Measurements from ENCODE around the gene VPS41.
"Not testable (repeated sequence)": the region's sequence is repeated elsewhere in the genome, so short reads cannot be mapped to it uniquely, and the experiment has no call there.

Gene VPS41

DNA sequence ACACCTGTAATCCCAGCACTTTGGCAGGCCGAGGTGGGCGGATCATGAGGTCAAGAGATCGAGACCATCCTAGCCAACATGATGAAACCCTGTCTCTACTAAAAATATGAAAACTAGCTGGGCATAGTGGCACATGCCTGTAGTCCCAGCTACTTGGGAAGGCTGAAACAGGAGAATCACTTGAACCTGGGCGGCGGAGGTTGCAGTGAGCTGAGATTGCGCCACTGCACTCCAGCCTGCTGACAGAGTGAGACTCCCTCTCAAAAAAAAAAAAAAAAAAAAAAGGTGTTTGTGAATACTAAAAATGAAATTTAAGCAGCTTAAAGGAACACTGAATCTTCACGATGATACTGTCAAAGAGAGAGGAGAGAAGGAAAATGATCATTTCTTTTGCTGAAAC, 54.0 kb downstream of the VPS41 start:
- not testable (repeated sequence) for DNase-seq (ENCODE audit: low spot score)

DNA sequence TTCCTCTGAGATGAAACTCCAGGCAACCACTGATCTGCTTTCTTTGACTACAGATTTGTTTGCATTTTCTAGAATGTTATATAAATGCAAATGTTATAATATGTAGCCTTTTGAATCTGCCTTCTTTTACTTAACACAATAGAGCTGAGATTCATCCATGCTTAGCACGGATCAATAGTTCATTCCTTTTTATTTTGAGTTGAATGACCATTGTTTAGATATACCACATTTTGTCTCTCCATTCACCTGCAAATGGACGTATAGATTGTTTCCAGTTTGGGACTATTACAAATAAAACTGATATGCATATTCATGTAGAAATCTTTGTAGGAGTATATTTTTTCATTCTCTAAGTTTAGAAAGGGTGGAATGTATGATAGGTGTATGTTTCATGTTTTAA, 57.7 kb downstream of the VPS41 start:
- DNase-seq (ENCODE audit: low spot score), result no peak

DNA sequence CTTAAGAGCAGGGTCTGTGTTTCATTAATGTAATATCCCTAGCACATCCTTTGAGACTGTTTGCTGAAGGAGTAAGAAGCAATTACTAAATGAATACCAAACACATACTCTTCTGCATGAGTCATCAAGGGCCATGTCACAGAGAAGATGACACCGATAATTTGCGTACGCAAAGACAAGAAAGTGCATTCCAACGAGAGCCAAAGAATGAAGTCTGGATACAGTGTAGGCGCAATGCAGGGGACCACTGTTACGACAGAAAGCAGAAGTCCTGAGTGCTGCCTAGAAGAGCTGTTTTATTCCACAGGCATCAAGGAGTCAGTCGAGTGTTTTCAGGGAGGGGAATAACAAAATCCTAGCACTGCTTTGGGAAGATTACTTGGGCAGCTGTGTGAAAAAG, 62.7 kb downstream of the VPS41 start:
- DNase-seq (ENCODE audit: low spot score), result peak; percentile 66

DNA sequence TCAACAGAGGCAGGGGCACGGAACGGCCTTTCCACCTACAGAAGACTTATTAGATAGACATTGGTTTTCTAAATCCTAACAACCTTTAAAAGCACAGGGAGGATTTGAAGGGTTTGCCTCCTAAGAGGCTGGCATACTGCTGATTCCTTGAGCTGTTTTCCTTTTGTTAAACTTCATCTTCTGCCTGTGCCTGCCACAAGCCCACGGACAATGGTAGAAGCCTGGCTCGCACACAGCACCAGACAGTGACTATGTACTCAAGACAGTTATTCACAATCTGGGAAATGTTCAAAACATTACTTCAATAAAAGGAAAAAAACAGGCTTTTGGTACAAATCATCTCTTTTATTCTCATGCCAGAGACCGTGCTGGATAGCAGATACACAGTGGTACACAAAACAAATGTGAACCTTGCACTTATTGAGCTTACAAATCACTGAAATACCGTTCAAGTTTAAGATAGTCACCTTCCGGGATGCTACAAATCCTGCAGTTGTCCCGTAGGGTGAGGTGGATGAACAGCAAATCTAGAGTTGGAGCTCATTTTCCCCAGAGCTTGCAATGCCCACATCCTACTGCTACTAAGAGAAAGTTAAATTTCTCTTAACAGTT, 63.9 kb downstream of the VPS41 start:
- no peak for DNase-seq (ENCODE audit: low spot score)

DNA sequence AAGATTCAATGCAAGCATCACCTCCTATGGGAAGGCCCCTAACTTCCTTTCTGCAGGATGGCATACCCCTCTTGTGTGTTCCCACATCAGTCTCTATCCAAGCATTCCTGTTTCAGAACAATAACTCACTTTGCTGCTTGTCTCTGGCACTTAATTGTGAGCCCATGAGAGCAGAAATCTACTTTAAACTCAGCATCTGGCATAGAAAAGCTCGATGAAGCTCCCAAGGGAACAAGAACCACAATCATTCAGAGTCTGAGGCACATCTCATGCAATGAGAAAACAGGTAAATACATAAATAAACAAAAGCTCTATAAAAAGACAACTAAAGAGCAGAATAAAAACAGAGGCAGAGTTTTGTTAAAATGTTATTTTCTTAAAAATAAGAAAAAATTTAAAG, 66.2 kb downstream of the VPS41 start:
- no peak for DNase-seq (ENCODE audit: low spot score)

DNA sequence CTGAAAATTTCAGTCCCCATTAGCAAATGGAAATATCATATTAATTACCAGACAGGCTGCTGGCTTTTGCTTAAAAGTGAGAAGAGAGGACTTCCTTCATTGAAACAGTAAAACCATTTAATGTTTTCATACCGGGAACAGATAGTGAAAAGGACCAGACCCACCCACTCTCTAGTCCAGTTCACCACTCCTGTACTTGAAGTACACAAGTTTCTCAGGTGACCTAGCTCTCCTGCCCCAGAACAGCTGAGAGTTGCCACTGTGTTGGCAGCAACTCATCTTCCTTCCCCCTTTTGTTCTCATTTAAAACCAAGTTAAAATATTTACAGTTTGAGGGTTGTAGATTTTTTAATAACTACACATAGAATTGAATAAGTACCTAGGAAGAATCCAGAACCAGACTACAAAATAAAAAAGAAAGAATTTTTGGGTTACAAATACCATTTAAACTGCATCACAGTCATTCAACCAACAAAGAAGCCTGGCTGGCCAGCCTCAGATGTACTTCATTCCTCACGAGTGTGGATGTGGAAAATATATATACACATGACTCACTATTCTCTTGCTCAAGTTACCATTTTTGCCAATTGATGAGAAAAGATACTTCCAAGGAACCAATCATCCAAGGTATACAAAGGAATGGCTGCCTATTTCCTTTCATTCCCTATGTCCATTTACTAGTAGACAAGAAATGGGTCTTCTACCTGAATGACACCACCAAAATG, 68.1 kb downstream of the VPS41 start:
- peak; percentile 86 for DNase-seq (ENCODE audit: low spot score)

DNA sequence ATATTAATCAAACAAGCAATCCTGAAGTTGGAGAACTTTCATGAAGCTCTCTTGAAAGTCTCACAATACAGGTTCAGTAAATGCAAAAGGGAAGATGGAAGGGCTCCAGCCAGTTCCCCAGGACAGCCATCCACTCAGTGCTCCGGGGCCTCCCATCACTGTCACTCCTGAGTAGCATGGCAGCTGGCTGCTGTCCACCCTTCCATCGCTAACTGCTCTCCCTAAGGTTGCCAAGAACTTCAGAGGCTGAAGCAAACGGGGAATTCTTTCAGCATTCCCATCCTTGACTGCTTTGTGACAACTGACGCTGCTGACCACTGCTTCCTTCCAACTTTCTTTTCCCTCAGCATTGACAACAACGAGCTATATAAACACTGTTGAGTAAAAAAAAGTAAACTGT, 69.1 kb downstream of the VPS41 start:
- DNase-seq (ENCODE audit: low spot score), result no peak

DNA sequence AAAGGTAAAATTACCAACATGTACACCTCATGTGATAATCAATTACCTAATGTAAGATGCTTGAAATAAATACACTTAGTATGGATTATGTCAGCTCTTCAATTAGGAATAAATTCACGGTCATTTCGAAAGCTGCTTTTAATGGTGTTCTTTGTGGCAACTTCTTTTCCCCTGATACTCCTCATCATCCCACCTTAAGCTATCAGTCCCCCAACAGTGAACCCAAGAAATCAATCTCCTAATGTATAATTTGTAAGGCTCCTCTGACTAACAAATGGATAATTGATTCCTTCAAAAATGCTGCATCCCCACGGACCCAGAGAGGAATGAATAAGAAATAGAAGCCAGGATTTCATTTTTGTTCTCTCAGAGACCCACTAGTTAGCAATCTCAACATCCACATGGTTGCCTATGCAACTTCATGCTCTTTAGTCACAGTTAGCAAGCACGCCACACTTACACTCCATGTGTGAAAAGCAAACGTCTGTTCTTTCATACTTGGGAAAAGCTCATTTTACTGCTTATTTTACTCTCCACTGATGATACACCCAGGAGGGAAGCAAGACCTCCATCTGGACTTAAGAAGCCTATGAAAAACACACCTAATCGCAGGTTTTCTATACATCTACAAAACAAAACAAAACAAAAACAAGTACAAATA, 70.1 kb downstream of the VPS41 start:
- no peak for DNase-seq (ENCODE audit: low spot score)

DNA sequence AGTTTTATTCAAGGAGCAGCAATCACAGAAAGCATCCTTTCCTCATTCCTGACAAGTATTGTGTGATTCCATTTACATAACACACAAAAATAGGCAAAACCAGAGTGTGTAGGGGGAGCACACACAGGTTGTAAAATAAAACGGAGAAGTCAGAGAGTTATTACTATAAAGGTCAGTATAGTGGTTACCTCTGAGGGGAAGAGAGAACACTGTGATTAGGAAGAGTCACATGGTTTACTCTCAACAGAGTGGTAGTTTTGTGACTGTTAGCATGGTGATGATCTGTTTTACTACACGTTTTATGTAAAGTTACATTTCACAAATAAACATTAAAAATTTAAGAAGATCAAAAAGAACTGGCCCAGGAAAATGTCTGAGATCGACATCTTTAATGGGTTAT, 74.6 kb downstream of the VPS41 start:
- DNase-seq (ENCODE audit: low spot score), result no peak

DNA sequence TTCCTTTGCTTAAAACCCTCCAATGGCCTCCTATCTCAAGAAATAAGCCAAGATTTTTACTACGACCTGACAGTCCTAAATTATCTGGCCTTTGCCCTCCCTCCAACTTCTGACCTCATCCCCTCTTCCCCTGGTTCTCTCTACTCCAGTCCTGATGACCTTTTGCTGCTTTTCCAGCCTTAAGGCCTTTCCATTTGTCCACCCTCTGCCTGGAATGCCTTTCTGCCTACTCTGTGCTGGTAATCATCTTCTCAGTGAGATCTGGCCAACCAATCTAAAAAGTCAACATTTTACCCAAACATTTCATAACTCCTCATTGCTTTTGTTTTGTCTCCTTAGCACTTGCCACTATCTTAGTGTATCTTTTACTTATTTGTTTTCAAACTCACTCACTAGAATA, 75.7 kb downstream of the VPS41 start:
- DNase-seq (ENCODE audit: low spot score), result no peak

DNA sequence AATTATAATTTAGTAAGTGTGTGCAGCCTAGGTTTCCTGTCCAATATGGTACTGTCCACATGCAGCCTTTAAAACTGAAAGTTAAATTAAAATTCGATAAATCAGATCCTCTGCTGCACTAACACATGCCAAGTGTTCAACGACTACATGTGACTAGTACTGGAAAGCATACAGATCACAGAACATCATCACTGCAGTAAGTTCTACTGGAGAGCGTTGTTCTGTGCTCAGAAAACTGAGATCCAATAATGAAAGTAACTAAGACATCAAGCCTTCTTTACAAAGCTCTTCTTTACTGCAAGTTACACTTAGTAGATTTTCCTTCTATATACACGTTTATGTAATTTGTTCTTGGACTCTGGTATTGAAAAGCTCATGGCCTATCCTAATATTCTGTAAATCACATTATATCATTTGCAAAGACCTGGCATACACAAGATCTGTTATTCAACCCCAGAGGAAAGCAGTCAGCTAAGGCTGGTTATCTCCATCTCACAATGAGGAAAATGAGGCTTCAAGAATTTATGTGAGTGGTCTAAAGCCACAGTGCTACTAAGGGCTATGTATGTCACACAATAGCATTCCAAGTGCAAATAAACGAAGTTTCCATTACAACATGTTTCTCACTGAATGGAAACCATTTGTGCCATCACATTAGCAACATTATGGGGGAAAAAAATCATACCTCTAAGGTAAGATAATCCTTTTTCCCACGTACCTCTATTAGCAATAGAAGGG, 77.6 kb downstream of the VPS41 start:
- DNase-seq (ENCODE audit: low spot score), result peak; percentile 39

DNA sequence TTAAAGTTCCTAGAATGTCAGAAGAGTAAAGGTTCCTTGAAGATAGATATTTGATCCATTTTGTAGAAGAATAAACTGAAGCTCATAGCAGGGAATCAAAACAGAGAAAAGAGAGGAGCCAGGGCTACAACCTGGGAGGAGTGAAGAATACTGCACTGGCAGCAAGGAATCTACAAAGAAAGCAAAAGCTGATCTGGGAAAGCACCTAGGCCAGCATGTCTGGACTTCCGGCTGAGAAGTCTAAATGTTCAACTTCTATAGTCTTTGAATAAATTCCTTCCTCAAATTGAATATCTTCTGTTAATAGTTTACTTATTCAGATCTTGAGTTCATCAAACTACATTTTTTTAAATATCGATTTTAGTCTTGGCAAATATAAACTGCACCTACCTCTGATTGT, 78.2 kb downstream of the VPS41 start:
- DNase-seq (ENCODE audit: low spot score), result no peak

DNA sequence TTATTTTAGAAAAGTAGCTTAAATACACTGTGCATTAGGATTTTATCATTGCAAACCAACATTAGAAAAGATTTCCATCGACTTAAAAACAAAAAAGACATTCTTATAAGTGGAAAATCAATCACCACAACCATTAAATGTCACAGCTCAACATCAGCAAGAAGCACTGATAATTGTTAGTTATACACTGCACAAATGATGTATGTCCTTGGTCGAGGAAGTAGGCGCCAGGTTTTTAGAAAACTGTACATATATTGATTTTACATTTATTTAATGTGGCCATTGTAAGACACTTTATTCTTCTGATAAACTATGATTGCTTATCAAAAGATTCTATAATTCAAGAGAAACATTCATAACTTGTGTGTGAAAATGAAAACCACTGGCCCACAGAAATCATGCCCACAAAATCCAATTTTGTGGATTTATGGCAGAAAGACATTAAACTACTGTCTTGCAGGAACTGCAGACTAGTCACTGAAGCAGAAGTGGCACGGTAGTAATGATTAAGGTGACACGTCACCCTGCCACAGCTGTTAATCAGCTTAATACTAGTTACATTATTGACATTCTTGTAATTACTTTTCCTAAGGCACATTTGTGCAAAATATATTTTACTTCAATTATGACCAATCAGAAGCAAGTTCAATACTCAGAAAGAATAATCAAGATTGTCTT, 79.4 kb downstream of the VPS41 start:
- DNase-seq (ENCODE audit: low spot score), result no peak

DNA sequence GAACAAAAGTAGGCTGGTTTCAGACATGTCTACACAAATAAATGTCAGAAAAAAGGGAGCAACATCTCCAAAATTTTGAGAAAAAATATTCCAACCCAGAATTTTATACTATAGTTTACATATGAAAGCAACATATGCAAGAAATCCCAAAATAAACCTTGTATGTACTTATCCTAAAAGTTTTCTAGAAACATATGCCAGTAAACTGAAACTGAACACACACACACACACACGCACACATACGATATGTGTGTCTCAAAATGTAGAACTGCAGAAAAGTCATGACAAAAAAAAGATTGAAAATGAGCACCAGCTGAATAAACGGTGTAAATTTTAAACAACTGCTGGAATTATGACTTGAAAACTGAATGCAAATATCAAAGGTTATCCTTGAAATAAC, 81.0 kb downstream of the VPS41 start:
- DNase-seq (ENCODE audit: low spot score), result no peak

DNA sequence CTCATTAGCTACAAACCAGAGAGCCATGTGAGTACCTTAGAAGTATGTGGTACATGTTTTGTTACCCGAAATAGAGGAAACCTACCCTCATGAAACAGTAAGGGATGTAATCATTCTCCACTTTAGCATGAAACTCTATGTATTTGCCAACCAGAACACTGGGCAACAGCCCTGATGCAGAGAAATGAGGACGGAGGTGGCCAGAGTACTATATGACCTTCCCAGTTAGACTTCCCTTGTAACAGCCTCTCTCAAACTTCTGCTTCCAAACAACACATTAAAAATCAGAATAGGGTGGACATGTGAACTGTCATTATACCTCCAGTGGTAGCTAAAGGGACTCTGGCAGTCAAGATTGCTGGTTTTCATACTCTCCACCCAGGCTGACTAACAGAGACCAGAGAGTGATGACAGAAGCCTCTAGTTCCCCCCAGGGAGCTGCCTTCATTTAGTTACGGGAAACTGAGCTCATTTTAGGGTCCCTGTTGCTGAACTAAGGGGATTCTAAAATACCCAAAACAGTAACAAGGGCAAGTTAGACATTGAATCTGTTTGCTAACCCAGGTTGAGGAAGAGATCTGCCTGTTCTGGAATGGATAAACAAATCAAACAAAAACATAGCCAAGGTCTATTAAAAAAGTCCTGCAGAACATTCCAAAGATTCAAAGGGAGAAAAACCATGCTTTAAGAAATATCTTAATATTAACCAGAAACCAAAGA, 83.1 kb downstream of the VPS41 start:
- no peak for DNase-seq (ENCODE audit: low spot score)

DNA sequence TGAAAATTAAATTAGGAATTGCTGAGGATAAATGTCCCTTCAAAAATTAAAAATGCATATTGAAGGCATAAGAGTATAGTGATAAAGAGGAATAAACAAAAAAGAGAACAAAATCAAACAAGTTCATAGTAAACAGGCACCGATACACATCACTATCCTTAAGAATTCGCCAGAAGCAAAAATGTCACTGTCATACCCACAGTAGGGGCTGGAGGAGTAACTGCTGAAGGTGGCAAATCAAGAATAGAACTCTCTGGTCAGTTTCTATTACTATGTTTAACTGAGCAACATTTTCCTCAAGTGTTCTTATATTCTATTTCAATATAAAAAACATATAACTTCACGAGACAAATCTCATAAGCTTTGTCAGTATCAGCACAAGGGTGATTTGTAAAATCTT, 84.0 kb downstream of the VPS41 start:
- DNase-seq (ENCODE audit: low spot score), result no peak

DNA sequence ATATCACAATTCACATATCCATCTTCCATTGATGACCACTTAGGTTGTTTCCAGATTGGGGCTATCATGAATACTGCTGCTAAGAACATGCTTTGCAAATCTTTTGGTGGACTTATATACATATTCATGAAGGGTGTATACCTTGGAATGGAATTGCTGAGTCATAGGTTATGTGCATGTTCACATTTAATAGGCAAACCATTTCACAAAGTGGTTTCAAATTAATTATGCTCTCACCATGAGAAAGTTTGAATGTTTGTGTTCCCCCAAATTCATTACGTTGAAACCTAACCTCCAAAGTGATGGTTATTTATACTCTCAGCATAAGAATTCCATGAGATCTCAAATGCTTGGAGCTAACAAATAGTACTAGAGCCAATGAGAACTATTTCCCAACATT, 86.4 kb downstream of the VPS41 start:
- DNase-seq (ENCODE audit: low spot score), result no peak

DNA sequence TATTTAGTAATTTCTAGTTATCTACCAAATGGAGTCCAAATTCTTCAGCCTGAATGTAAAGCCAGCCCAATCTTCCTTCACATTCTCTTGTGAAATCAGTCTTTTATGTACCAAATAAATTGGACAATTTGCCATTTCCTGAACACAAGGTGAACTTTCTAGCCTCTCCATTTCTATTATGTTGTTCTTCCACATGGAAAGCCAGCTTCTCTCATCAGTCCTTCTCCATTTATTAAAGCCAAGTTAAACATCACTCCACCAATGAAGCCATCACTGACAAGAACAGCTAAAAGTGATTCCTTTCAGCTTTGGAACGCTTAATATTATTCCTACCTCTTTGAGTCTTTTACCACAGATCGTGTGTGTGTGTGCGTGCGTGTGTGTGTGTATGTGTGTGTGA, 88.4 kb downstream of the VPS41 start:
- no peak for DNase-seq (ENCODE audit: low spot score)

DNA sequence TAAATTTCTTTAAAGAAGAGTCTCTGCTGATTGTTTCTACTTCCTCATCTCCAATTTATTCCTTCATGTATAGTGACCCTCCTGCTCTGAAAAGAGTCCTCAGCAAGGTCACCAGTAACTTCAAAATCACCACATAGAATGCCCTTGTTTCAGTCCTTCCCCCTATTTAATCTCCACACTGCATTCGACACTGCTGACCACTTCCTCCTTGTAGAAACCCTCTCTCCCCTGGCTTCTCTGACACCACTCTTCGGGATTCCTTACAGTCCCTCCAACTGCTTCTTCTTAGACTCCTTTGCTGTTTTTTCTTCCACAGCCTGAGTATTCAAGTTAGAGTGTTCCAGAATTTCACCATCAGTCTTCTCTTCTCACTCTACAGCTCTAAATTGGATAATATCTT, 89.5 kb downstream of the VPS41 start:
- no peak for DNase-seq (ENCODE audit: low spot score)

DNA sequence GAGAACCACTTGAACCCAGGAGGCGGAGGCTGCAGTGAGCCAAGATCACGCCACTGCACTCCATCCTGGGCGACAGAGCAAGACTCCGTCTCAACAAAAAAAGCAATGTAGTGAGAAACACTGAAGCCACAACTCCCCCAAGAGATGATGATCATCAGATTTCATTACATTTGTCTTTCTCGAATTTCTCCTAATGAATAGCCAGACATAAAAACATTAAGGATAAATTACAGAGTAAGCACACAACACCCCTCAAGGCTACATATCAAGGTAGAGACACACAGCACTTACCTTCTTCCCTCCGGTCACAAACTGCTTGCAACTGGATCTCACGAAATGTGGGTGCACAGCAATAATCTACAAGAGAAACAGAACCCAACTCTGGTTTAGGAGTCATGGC, 91.5 kb downstream of the VPS41 start:
- no peak for DNase-seq (ENCODE audit: low spot score)

DNA sequence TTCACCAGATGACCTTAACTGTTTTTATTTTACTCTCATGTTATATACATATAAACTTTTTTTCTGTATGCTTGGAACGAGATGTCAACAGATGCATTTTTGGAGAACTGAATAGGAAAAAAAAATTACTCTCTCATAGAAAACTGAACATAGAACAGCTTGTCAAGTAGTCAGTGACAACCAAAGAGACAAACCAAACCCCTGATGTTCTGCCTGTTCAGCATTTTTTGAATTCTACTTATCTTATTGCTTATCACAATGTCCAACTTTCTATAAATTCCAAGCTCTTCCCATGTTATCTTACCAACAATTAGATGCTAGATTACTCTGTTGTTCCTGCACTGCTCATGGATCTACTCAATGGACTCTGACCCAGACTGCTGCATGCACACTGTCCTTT, 95.2 kb downstream of the VPS41 start:
- no peak for DNase-seq (ENCODE audit: low spot score)

DNA sequence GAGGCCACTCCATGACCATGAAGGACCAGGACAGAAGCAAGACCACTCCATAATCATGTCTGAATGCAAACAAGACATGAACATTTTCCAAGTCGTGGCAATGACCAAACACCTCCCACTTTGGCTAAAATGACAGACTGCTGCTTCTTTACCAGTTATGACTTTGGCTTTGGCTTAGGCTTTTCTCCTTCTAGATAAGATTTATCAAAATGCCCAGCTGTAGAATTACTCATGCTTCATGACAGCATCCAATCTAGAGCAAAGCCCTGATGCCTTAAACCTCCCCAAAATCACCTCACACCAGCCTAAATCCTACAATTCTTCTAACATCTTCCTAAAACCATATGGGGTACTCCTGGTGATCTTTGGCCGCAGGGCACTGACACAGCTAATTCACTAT, 102.1 kb downstream of the VPS41 start:
- DNase-seq (ENCODE audit: low spot score), result no peak
